SK-N-SH treated with all-trans-retinoic acid at 6 μM for 48 hours (cell line): ENCODE data around the gene RRN3.
A peak's percentile ranks its signal among the peaks of the same experiment; 100 is the strongest.

Source experiments
- ATAC-seq: fragments of 200-7000 bp; cut with Tn5 transposase; 3 replicates; pipeline ENCODE4 v1.9.1; 2020; ENCODE audit warnings: mild to moderate bottlenecking, moderate library complexity
- BACH2 ChIP-seq: fragments of 250-450 bp; sonication (Bioruptor Pico); IDR thresholded peaks from 2 replicates; pipeline ENCODE4 v1.9.0; 2021; ENCODE audit warnings: mild to moderate bottlenecking, borderline replicate concordance
- CSDC2 ChIP-seq: fragments of 250-450 bp; sonication (Bioruptor Pico); IDR thresholded peaks from 2 replicates; pipeline ENCODE4 v1.5.0; 2020; ENCODE audit warnings: mild to moderate bottlenecking, moderate library complexity
- ESRRG ChIP-seq: fragments of 250-450 bp; sonication (Bioruptor Pico); IDR thresholded peaks from 2 replicates; pipeline ENCODE4 v1.6.1; 2021; ENCODE audit warnings: mild to moderate bottlenecking
- GLIS3 ChIP-seq: fragments of 250-450 bp; sonication (Bioruptor Pico); IDR thresholded peaks from 2 replicates; pipeline ENCODE4 v1.5.0; 2020; ENCODE audit warnings: mild to moderate bottlenecking, moderate library complexity
- ISL1 ChIP-seq: fragments of 250-450 bp; sonication (Bioruptor Pico); IDR thresholded peaks from 2 replicates; pipeline ENCODE4 v2.1.2; 2022; ENCODE audit warnings: mild to moderate bottlenecking, moderate library complexity
- OSR1 ChIP-seq: fragments of 250-450 bp; sonication (Bioruptor Pico); IDR thresholded peaks from 2 replicates; pipeline ENCODE4 v1.8.0; 2022; ENCODE audit warnings: moderate library complexity, mild to moderate bottlenecking, inconsistent platforms
- PPARA ChIP-seq: fragments of 250-450 bp; sonication (Bioruptor Pico); IDR thresholded peaks from 2 replicates; pipeline ENCODE4 v1.5.0; 2020; ENCODE audit warnings: mild to moderate bottlenecking, borderline replicate concordance
- RARB ChIP-seq: fragments of 250-450 bp; sonication (Bioruptor Pico); IDR thresholded peaks from 2 replicates; pipeline ENCODE4 v1.8.0; 2021; ENCODE audit warnings: mild to moderate bottlenecking, moderate library complexity
- SNAI2 ChIP-seq: fragments of 250-450 bp; sonication (Bioruptor Pico); IDR thresholded peaks from 2 replicates; pipeline ENCODE4 v1.5.0; 2020; ENCODE audit warnings: mild to moderate bottlenecking, moderate library complexity
- TCF4 ChIP-seq: fragments of 250-450 bp; sonication (Bioruptor Pico); IDR thresholded peaks from 2 replicates; pipeline ENCODE4 v1.8.0; 2021; ENCODE audit warnings: mild to moderate bottlenecking, moderate library complexity, borderline replicate concordance
- TOX ChIP-seq: fragments of 250-450 bp; sonication (Bioruptor Pico); IDR thresholded peaks from 2 replicates; pipeline ENCODE4 v1.8.0; 2021; ENCODE audit warnings: mild to moderate bottlenecking, moderate library complexity, borderline replicate concordance
- ZC3H10 ChIP-seq: fragments of 250-450 bp; sonication (Bioruptor Pico); IDR thresholded peaks from 2 replicates; pipeline ENCODE4 v1.5.1; 2021; ENCODE audit warnings: mild to moderate bottlenecking, moderate library complexity
- ZFP3 ChIP-seq: fragments of 250-450 bp; sonication (Bioruptor Pico); IDR thresholded peaks from 2 replicates; pipeline ENCODE4 v1.5.0; 2020; ENCODE audit warnings: mild to moderate bottlenecking, moderate library complexity
- ZFP30 ChIP-seq: fragments of 450-650 bp; formaldehyde crosslinking; IDR thresholded peaks from 2 replicates; pipeline ENCODE4 v1.5.0; 2022; ENCODE audit warnings: mild to moderate bottlenecking, moderate library complexity
- ZNF565 ChIP-seq: fragments of 450-650 bp; formaldehyde crosslinking; conservative IDR thresholded peaks from 2 replicates; pipeline ENCODE4 v1.5.0; 2020; ENCODE audit warnings: low read depth, mild to moderate bottlenecking, moderate library complexity
- ZNF8 ChIP-seq: fragments of 450-650 bp; formaldehyde crosslinking; IDR thresholded peaks from 2 replicates; pipeline ENCODE4 v1.5.0; 2020; ENCODE audit warnings: mild to moderate bottlenecking, moderate library complexity
- TF ChIP-seq, protein P1 (sequence below): fragments of 250-450 bp; sonication (Bioruptor Pico); IDR thresholded peaks from 2 replicates; pipeline ENCODE4 v1.8.0; 2021; ENCODE audit warnings: low read depth, mild to moderate bottlenecking, moderate library complexity, borderline replicate concordance
- TF ChIP-seq, protein P2 (sequence below): fragments of 250-450 bp; sonication (Bioruptor Pico); IDR thresholded peaks from 2 replicates; pipeline ENCODE4 v1.5.0; 2020; ENCODE audit warnings: mild to moderate bottlenecking, moderate library complexity
- TF ChIP-seq, protein P3 (sequence below): fragments of 250-450 bp; sonication (Bioruptor Pico); IDR thresholded peaks from 2 replicates; pipeline ENCODE4 v1.5.1; 2021; ENCODE audit warnings: mild to moderate bottlenecking, moderate library complexity
- TF ChIP-seq, protein P4 (sequence below): fragments of 250-450 bp; sonication (Bioruptor Pico); IDR thresholded peaks from 2 replicates; pipeline ENCODE4 v1.8.0; 2020; ENCODE audit warnings: mild to moderate bottlenecking, moderate library complexity, borderline replicate concordance
- TF ChIP-seq, protein P5 (sequence below): fragments of 250-450 bp; sonication (Bioruptor Pico); IDR thresholded peaks from 2 replicates; pipeline ENCODE4 v1.5.1; 2020; ENCODE audit warnings: low read depth, mild to moderate bottlenecking, moderate library complexity

The RRN3 gene

DNA sequence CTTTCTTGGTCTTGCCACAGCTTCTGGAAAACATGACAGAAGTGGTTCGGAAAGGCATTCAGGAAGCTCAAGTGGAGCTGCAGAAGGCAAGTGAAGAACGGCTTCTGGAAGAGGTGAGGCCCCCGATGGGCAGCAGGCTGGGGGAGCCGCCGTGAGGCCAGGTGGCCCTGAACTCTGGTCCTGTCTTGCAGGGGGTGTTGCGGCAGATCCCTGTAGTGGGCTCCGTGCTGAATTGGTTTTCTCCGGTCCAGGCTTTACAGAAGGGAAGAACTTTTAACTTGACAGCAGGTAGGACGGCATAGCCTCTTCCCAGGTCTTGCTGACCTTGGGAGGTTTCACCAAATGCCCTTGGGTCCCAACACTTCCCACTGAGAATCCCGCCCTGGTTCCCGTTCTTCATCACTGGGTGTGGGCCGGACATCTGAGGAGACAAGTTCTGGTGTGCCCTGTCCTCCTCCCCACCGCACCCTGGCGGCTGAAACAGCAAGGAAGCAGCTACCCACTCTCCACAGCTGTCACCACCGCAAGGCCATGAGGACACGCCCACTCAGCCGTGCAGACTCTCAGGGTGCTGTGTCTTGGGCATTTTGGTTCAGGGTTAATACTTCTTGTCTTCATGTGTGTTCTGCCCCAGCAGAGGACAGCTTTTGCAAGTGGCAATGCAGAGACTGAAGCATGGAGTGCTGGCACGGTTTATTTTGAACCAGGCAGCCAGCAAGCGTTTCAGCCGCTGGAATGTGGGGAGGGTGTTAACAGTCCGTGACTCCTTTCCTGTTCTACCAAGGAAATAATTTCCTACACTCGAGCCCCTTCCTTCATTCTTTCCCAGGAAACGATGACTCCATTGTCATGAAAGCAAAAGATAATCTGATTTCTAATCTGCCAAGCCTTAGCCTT, 59.6 kb downstream of the RRN3 start:
- no peak for TF ChIP-seq ZFP30 (CRISPR knock-in tag)
- TF ChIP-seq, protein P1, sequence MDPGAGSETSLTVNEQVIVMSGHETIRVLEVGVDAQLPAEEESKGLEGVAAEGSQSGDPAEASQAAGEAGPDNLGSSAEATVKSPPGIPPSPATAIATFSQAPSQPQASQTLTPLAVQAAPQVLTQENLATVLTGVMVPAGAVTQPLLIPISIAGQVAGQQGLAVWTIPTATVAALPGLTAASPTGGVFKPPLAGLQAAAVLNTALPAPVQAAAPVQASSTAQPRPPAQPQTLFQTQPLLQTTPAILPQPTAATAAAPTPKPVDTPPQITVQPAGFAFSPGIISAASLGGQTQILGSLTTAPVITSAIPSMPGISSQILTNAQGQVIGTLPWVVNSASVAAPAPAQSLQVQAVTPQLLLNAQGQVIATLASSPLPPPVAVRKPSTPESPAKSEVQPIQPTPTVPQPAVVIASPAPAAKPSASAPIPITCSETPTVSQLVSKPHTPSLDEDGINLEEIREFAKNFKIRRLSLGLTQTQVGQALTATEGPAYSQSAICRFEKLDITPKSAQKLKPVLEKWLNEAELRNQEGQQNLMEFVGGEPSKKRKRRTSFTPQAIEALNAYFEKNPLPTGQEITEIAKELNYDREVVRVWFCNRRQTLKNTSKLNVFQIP (CRISPR knock-in tag): no peak
- no peak for TF ChIP-seq TOX (CRISPR knock-in tag)
- TF ChIP-seq, protein P2, sequence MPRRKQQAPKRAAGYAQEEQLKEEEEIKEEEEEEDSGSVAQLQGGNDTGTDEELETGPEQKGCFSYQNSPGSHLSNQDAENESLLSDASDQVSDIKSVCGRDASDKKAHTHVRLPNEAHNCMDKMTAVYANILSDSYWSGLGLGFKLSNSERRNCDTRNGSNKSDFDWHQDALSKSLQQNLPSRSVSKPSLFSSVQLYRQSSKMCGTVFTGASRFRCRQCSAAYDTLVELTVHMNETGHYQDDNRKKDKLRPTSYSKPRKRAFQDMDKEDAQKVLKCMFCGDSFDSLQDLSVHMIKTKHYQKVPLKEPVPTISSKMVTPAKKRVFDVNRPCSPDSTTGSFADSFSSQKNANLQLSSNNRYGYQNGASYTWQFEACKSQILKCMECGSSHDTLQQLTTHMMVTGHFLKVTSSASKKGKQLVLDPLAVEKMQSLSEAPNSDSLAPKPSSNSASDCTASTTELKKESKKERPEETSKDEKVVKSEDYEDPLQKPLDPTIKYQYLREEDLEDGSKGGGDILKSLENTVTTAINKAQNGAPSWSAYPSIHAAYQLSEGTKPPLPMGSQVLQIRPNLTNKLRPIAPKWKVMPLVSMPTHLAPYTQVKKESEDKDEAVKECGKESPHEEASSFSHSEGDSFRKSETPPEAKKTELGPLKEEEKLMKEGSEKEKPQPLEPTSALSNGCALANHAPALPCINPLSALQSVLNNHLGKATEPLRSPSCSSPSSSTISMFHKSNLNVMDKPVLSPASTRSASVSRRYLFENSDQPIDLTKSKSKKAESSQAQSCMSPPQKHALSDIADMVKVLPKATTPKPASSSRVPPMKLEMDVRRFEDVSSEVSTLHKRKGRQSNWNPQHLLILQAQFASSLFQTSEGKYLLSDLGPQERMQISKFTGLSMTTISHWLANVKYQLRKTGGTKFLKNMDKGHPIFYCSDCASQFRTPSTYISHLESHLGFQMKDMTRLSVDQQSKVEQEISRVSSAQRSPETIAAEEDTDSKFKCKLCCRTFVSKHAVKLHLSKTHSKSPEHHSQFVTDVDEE: no peak
- TF ChIP-seq, protein P3, sequence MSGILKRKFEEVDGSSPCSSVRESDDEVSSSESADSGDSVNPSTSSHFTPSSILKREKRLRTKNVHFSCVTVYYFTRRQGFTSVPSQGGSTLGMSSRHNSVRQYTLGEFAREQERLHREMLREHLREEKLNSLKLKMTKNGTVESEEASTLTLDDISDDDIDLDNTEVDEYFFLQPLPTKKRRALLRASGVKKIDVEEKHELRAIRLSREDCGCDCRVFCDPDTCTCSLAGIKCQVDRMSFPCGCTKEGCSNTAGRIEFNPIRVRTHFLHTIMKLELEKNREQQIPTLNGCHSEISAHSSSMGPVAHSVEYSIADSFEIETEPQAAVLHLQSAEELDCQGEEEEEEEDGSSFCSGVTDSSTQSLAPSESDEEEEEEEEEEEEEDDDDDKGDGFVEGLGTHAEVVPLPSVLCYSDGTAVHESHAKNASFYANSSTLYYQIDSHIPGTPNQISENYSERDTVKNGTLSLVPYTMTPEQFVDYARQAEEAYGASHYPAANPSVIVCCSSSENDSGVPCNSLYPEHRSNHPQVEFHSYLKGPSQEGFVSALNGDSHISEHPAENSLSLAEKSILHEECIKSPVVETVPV (CRISPR knock-in tag): no peak
- no peak for TF ChIP-seq GLIS3
- no peak for TF ChIP-seq ISL1 (CRISPR knock-in tag)
- TF ChIP-seq OSR1: no peak
- no peak for TF ChIP-seq CSDC2 (CRISPR knock-in tag)
- no peak for TF ChIP-seq ZNF565
- TF ChIP-seq TCF4: no peak
- no peak for TF ChIP-seq ZFP3 (CRISPR knock-in tag)
- TF ChIP-seq SNAI2 (CRISPR knock-in tag): no peak
- TF ChIP-seq ZNF8 (CRISPR knock-in tag): no peak
- no peak for TF ChIP-seq PPARA
- TF ChIP-seq ZC3H10: no peak
- no peak for TF ChIP-seq BACH2 (CRISPR knock-in tag)
- TF ChIP-seq, protein P4, sequence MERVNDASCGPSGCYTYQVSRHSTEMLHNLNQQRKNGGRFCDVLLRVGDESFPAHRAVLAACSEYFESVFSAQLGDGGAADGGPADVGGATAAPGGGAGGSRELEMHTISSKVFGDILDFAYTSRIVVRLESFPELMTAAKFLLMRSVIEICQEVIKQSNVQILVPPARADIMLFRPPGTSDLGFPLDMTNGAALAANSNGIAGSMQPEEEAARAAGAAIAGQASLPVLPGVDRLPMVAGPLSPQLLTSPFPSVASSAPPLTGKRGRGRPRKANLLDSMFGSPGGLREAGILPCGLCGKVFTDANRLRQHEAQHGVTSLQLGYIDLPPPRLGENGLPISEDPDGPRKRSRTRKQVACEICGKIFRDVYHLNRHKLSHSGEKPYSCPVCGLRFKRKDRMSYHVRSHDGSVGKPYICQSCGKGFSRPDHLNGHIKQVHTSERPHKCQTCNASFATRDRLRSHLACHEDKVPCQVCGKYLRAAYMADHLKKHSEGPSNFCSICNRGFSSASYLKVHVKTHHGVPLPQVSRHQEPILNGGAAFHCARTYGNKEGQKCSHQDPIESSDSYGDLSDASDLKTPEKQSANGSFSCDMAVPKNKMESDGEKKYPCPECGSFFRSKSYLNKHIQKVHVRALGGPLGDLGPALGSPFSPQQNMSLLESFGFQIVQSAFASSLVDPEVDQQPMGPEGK (CRISPR knock-in tag): no peak
- TF ChIP-seq, protein P5, sequence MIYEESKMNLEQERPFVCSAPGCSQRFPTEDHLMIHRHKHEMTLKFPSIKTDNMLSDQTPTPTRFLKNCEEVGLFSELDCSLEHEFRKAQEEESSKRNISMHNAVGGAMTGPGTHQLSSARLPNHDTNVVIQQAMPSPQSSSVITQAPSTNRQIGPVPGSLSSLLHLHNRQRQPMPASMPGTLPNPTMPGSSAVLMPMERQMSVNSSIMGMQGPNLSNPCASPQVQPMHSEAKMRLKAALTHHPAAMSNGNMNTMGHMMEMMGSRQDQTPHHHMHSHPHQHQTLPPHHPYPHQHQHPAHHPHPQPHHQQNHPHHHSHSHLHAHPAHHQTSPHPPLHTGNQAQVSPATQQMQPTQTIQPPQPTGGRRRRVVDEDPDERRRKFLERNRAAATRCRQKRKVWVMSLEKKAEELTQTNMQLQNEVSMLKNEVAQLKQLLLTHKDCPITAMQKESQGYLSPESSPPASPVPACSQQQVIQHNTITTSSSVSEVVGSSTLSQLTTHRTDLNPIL (CRISPR knock-in tag): no peak
- TF ChIP-seq RARB (CRISPR knock-in tag): no peak
- ATAC-seq: no peak

DNA sequence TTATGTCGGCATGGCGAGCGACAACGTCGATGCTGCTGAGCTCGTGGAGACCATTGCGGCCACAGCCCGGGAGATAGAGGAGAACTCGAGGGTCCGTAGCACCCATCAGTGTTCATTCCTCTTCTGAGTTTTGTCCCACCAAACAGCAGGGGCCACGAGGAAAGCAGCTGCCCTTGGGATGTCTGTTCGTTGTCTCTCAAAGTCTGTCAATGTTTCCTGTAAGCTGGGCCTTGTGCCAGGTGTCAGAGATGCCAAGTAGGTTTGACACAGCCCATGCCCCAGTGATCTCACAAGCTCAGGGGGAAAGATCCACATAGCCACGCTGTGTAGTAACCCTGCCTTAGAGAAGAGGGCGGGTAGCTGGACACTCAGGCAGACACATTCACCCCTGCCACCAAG, 60.8 kb downstream of the RRN3 start:
- 0 out of 2 replicates have a peak, but pooled peaks have one; percentile 10 for TF ChIP-seq ISL1 (CRISPR knock-in tag)
- TF ChIP-seq BACH2 (CRISPR knock-in tag): no peak
- peak; percentile 31; the same call in 1 of the 2 replicates for TF ChIP-seq TCF4
- ATAC-seq: peak; percentile 83

DNA sequence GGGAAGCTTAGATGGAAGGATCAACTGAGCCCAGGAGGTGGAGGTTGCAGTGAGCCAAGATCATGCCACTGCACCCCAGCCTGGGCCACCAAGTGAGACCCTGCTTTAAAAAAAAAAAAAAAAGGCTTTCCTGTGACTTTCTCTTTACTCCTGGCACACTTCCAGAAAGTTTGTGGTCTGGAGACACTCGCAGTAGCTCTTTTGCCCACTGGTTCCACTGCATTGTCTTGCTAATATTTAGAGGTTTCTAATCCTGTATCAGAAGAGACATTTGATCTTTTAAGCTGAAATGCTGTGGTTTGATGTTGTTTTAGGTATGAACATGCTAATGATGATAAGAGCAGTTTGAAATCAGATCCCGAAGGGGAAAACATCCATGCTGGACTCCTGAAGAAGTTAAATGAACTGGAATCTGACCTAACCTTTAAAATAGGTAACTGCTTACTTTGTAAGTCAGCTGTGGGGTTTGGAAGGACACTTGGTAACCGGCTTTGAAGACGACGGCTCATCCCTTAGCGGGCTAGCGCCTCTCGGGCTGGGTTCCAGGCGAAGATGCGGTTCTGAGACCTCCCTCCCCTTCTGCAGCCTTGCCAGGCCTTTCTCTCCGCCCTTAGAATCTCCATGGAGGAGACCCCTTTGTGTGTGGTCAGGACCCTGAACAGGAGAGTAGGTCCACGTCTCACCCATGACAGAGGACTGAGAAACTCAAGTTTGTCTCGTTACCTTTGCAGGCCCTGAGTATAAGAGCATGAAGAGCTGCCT, 61.3 kb downstream of the RRN3 start:
- peak; percentile 25 for ATAC-seq
- no peak for TF ChIP-seq BACH2 (CRISPR knock-in tag)
- no peak for TF ChIP-seq ZFP3 (CRISPR knock-in tag)
- TF ChIP-seq OSR1: no peak
- TF ChIP-seq, protein P4 (CRISPR knock-in tag): no peak
- TF ChIP-seq ISL1 (CRISPR knock-in tag): no peak
- no peak for TF ChIP-seq TOX (CRISPR knock-in tag)
- TF ChIP-seq, protein P3 (CRISPR knock-in tag): no peak
- TF ChIP-seq CSDC2 (CRISPR knock-in tag): no peak
- TF ChIP-seq ESRRG: no peak
- TF ChIP-seq RARB (CRISPR knock-in tag): no peak
